HG02678 (cell line): ENCODE data around the gene TNS3.

Experiments used
- ATAC-seq: cut with Tn5 transposase; IDR thresholded peaks from one replicate; pipeline ENCODE4 v1.9.1; 2021; ENCODE audit warnings: mild to moderate bottlenecking, moderate library complexity; ENCODE audit not compliant: unreplicated experiment

Gene TNS3

GRCh38 chr7:47318395-47319182, 263.3 kb downstream of the TNS3 start:
- ATAC-seq: peak; percentile 65

DNA sequence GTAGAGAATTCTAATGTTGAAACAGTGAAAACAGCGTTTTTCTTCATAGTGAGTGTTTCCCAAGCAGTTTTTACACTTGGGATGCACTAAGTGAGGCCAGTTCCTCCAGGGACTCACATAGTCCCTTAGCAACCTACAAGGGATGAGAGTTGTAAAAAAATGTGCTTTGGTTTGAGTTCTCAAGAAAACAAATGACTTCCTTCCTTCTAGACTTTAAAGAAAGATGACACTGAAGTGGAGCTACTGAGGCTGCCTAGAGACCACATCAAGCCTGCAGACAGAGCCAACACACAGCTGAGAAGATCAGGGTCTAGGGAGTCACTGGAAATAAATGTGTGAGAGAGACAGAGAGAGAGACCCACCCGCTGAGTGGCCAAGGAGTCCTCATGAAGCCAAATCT, 264.4 kb downstream of the TNS3 start:
- no peak for ATAC-seq

- no peak for ATAC-seq
These were observed 266.9 kb downstream of the TNS3 start for GRCh38 chr7:47314728-47315607.

DNA sequence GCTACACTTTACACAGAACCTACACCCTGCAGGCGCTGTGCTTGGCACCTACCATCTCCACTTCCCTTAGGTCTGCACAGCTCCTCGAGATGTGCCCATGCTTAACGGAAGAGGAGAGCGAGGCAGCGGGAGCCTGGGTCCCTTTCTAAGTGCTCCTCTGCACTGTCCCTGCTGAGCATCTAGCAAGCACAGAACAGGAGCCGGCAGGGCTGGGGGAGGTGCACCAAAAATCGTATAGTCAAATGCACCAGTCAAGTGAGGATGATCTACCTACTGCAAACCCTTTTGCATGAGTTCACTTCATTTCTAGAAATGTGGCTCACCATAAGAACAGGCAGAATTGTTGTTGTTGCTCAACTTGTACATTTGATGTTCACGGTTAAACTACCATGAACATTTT, 267.7 kb downstream of the TNS3 start:
- no peak for ATAC-seq

- no peak for ATAC-seq
These were observed 268.3 kb downstream of the TNS3 start for GRCh38 chr7:47313564-47313963.

GRCh38 chr7:47311891-47312290, 270.0 kb downstream of the TNS3 start:
- ATAC-seq: no peak

DNA sequence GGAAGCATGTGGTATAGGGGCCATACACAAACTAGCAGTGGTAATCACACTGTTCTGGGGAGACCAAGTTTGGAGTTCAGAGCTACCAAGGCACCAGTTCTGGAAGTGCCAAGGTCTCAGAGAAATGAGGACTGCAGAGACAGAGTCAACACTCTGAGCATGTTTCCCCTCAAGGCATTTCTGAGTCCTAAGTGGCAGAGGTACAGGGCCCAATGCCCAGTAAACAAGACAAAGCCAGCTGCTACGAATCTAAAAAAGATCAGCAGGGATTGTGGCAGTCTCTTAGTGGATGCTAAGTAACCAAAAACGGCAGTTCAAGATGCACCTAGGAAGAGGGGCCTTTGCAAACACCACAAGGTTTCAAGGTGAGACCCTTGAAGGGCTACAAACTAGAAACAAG, 271.9 kb downstream of the TNS3 start:
- no peak for ATAC-seq

GRCh38 chr7:47308808-47309207, 273.1 kb downstream of the TNS3 start:
- no peak for ATAC-seq

DNA sequence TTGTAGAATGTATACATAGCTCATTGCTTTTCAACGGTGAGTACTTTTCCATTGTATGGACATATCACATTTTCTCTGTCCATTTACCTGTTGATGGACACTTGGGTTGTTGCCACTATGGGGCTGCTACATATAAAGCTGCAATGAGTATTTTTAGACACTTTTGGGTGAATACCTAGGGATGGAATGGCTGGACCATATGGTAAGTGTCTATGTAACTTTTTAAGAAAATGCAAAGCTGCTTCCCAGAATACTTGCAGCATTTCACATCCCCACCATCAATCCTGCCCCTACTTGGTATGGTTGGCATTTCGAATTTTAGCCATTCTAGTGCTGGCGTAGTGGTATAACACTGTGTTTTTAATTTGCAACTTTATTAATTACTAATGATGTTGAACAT, 274.6 kb downstream of the TNS3 start:
- no peak for ATAC-seq

DNA sequence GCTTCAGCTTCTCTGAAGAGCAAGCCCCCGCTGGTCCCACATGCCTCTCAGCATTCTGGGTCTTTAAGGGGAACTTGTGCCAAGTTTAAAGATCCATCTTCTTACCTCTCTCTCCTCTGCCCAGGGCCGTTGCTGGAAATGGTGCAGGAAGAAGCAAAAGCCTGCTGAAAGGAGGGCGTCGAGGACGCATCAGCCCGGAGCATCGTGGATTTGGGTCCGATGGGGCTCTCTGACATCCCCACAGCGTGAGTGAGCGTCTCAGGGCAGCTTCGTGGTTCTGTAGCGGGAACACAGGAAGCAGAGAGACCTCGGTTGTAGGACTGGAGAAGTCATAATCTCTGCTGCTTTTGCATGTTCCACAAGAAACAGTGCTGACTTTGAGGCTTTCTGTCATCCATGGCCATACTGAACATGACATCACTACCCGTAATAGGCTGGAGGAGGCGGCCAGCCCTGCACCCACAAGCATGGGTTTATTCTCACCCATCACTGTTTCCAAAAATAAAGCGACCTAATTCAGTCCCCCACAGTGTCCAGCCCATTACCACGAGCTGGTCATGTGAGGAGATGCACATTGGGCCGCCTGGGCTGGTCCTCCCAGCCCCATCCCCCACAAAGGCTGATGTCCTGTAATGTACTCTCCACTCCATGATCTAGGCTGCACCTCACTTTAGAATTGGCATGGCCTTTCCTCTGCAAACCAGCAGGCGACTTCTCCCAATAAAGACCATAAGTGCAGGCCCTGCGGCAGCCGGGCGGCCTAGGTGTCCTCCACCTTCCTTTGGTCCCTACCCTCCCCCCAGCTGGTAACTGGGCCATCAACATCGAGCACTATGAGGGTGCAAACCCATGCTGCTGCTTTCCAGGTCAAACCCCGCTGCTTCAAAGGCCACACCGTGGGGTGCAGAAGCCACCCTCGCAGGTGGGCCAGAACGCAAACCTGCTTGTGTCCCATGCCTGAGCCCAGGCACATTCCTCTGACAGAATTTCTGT, 276.9 kb downstream of the TNS3 start:
- no peak for ATAC-seq

GRCh38 chr7:47303695-47304453, 278.0 kb downstream of the TNS3 start:
- ATAC-seq: no peak

- no peak for ATAC-seq
These were observed 278.8 kb downstream of the TNS3 start for GRCh38 chr7:47303014-47303694.

GRCh38 chr7:47302560-47302959, 279.4 kb downstream of the TNS3 start:
- no peak for ATAC-seq

- ATAC-seq: no peak
These were observed 280.1 kb downstream of the TNS3 start for GRCh38 chr7:47301657-47302295.

- ATAC-seq: no peak
These were observed 280.8 kb downstream of the TNS3 start for GRCh38 chr7:47301105-47301477.

DNA sequence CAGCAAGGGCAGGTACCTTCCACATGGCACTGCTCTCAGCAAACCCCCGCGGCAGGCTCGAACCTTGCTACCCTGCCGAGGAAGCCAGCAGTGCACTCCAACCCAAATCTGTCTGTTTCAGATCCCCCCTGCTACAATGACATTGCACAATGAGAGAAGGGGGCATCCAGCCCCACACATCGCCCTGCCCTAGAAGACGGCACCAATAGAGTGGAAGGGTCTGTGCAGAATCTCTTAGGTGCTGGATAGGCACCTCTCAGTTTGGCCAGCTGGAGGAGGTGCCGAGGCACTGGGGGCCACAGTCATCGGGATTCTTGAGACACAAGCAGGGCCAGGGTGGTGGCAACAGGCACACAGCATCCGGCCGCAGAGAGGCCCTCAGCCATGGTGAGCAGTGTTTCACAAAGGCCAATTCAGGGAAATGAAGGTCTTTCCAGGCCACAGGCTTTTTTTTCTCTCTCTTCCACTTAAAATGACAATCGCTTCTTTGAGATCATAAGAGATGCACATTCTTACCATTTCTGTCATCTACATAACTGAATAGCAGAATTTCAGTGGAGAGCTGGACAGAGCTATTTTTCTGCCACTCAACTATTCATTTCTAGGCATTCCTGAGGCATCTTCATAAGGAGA, 281.3 kb downstream of the TNS3 start:
- no peak for ATAC-seq

DNA sequence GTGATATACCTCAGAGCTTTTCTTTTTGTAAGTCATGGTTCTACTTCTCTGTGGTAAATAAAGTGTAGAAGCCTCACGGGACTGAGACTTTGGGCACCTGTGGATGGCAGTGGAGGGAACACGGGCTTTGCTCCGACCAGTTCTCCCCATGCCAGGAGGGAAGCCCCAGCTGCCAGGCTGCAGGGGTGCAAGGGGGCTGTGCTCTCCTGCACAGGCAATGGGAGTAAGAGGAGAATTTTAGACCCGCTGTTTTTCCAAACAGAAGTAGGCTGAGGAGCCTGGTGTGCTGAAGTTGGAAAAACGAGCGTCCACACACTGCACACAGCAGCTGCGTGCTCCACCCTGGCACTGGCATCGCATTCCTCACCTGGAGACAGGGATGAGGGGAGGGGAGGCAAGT, 282.4 kb downstream of the TNS3 start:
- no peak for ATAC-seq

DNA sequence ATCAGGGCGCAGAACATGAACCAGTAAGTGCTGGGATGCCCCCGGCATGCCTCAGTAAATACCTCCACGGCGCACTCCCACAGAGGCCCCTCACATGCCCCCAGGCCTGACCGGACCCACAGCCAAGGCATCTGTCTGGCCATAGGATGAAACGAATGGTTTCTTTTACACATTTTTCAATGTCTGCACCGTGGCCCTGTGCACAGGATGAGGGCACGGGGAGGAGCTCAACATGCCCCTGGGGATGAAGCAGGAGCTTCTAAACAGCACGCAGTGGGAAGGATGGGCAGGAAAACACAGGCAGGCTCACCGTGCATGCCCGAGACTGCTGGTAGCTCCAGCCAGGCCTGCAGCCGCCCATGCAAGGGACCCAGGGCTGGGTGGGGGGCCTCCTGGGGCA, 283.3 kb downstream of the TNS3 start:
- ATAC-seq: no peak

DNA sequence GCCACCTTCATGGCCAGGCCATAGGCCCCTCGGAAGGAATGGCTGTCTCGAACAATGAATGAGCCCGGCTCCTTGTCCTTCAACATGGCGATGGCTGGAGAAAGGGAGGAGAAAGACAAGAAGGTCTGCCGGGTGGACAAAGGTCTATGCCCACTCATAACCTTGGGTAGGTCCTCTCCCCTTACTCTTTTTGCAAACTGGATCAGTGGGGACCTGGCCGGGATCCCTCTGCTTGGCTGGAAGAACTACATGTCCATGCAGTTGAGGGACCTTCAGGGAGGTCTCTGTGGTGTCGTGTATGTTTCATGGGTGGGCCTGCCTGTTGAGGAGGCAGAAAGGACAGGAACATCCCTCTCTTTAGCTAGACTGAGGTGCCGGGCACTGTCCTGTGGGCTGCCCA, 284.8 kb downstream of the TNS3 start:
- no peak for ATAC-seq
